ENCODE measurements around the gene SAMD4A.
A peak's percentile ranks its signal among the peaks of the same experiment; 100 is the strongest.

SAMD4A gene

GRCh38 chr14:54767450-54767849 is 200.5 kb downstream of the SAMD4A start:
- ATAC-seq (ENCODE audit: low read depth) (no peak), DNase-seq (ENCODE audit: low spot score) (no peak)
- peaks cover 8% of the 10 kb centered on the region for H3K4me1 ChIP-seq (ENCODE audit: insufficient read depth, poor library complexity, severe bottlenecking)
- H3K36me3 ChIP-seq (ENCODE audit: low read depth), result peaks cover 74% of the 10 kb centered on the region
- H3K9me3 ChIP-seq (ENCODE audit: severe bottlenecking), result no peaks in the 10 kb centered on the region
- no peak overlapping the region for H3K27ac ChIP-seq (ENCODE audit: poor library complexity, severe bottlenecking)
- no peak overlapping the region for H3K4me3 ChIP-seq (ENCODE audit: severe bottlenecking)
- no peaks in the 10 kb centered on the region for H3K27me3 ChIP-seq (ENCODE audit: insufficient read depth, poor library complexity, severe bottlenecking)
- TF ChIP-seq CTCF (IDR thresholded peaks at IDR 0.05; ENCODE audit: poor library complexity, severe bottlenecking), result no peak

GRCh38 chr14:54768501-54769129 is 201.7 kb downstream of the SAMD4A start:
- Histone ChIP-seq H3K4me3 (ENCODE audit: severe bottlenecking) (no peak overlapping the region), H3K27ac (ENCODE audit: poor library complexity, severe bottlenecking) (no peak overlapping the region), H3K9me3 (ENCODE audit: severe bottlenecking) (no peaks in the 10 kb centered on the region), H3K27me3 (ENCODE audit: insufficient read depth, poor library complexity, severe bottlenecking) (no peaks in the 10 kb centered on the region), H3K4me1 (ENCODE audit: insufficient read depth, poor library complexity, severe bottlenecking) (peaks cover 17% of the 10 kb centered on the region), H3K36me3 (ENCODE audit: low read depth) (peaks cover 66% of the 10 kb centered on the region)
- TF ChIP-seq CTCF (IDR thresholded peaks at IDR 0.05; ENCODE audit: poor library complexity, severe bottlenecking), result no peak
- ATAC-seq (ENCODE audit: low read depth) (no peak), DNase-seq (ENCODE audit: low spot score) (no peak)

GRCh38 chr14:54769951-54770863 is 203.3 kb downstream of the SAMD4A start:
- H3K4me3 ChIP-seq (ENCODE audit: severe bottlenecking), result no peak overlapping the region
- peaks cover 20% of the 10 kb centered on the region for H3K4me1 ChIP-seq (ENCODE audit: insufficient read depth, poor library complexity, severe bottlenecking)
- H3K27me3 ChIP-seq (ENCODE audit: insufficient read depth, poor library complexity, severe bottlenecking), result no peaks in the 10 kb centered on the region
- no peak for TF ChIP-seq CTCF (IDR thresholded peaks at IDR 0.05; ENCODE audit: poor library complexity, severe bottlenecking)
- no peak overlapping the region for H3K27ac ChIP-seq (ENCODE audit: poor library complexity, severe bottlenecking)
- no peaks in the 10 kb centered on the region for H3K9me3 ChIP-seq (ENCODE audit: severe bottlenecking)
- ATAC-seq (ENCODE audit: low read depth), result no peak
- DNase-seq (ENCODE audit: low spot score), result no peak
- peaks cover 61% of the 10 kb centered on the region for H3K36me3 ChIP-seq (ENCODE audit: low read depth)

GRCh38 chr14:54771411-54772027 is 204.6 kb downstream of the SAMD4A start:
- Histone ChIP-seq H3K4me3 (ENCODE audit: severe bottlenecking) (no peak overlapping the region), H3K27ac (ENCODE audit: poor library complexity, severe bottlenecking) (peak overlapping the region; percentile 94), H3K36me3 (ENCODE audit: low read depth) (peaks cover 66% of the 10 kb centered on the region), H3K27me3 (ENCODE audit: insufficient read depth, poor library complexity, severe bottlenecking) (no peaks in the 10 kb centered on the region), H3K9me3 (ENCODE audit: severe bottlenecking) (no peaks in the 10 kb centered on the region), H3K4me1 (ENCODE audit: insufficient read depth, poor library complexity, severe bottlenecking) (peaks cover 27% of the 10 kb centered on the region)
- no peak for DNase-seq (ENCODE audit: low spot score)
- ATAC-seq (ENCODE audit: low read depth), result no peak
- no peak for TF ChIP-seq CTCF (IDR thresholded peaks at IDR 0.05; ENCODE audit: poor library complexity, severe bottlenecking)

Measured in RWPE2 (cell line).